HG02678 (cell line): ENCODE results near the gene LDLRAD4.
"Not testable (repeated sequence)": the region's sequence is repeated elsewhere in the genome, so short reads cannot be mapped to it uniquely, and the experiment has no call there.

Experiments
- ATAC-seq: cut with Tn5 transposase; IDR thresholded peaks from one replicate; pipeline ENCODE4 v1.9.1; 2021; ENCODE audit warnings: mild to moderate bottlenecking, moderate library complexity; ENCODE audit not compliant: unreplicated experiment

Gene LDLRAD4

GRCh38 chr18:13604786-13605185, 386.2 kb downstream of the LDLRAD4 start:
- no peak for ATAC-seq

GRCh38 chr18:13605477-13605876, 386.9 kb downstream of the LDLRAD4 start:
- no peak for ATAC-seq

- ATAC-seq: no peak
Measured at GRCh38 chr18:13605901-13606300, 387.3 kb downstream of the LDLRAD4 start.

GRCh38 chr18:13606604-13607254, 388.2 kb downstream of the LDLRAD4 start:
- ATAC-seq: no peak

GRCh38 chr18:13608024-13608562, 389.5 kb downstream of the LDLRAD4 start:
- not testable (repeated sequence) for ATAC-seq

- ATAC-seq: no peak
Measured at GRCh38 chr18:13608791-13609532, 390.4 kb downstream of the LDLRAD4 start.

GRCh38 chr18:13610555-13611141, 392.1 kb downstream of the LDLRAD4 start:
- ATAC-seq: no peak

- peak; percentile 22 for ATAC-seq
Measured at GRCh38 chr18:13611142-13611600, 392.6 kb downstream of the LDLRAD4 start.

- peak; percentile 5 for ATAC-seq
Measured at GRCh38 chr18:13611601-13612195, 393.1 kb downstream of the LDLRAD4 start.

GRCh38 chr18:13612196-13612997, 393.8 kb downstream of the LDLRAD4 start:
- ATAC-seq: peak; percentile 63

- no peak for ATAC-seq
Measured at GRCh38 chr18:13613099-13613498, 394.5 kb downstream of the LDLRAD4 start.

- ATAC-seq: no peak
Measured at GRCh38 chr18:13613591-13614501, 395.3 kb downstream of the LDLRAD4 start.

- no peak for ATAC-seq
Measured at GRCh38 chr18:13614641-13615288, 396.2 kb downstream of the LDLRAD4 start.

GRCh38 chr18:13615432-13615861, 396.9 kb downstream of the LDLRAD4 start:
- no peak for ATAC-seq

- no peak for ATAC-seq
Measured at GRCh38 chr18:13616041-13616440, 397.5 kb downstream of the LDLRAD4 start.

GRCh38 chr18:13616525-13617035, 398.0 kb downstream of the LDLRAD4 start:
- no peak for ATAC-seq

- ATAC-seq: no peak
Measured at GRCh38 chr18:13617826-13618515, 399.4 kb downstream of the LDLRAD4 start.
